Thoracic aorta (tissue), 2 donors: ENCODE results near the gene TRAF3IP1. TPM values are rescaled to one million over a fixed set of nuclear protein-coding genes. Genes with fewer than 3 reads are reported as not detected.

Experiments
- ATAC-seq: fragments of 150-250 bp; one replicate; pipeline ENCODE4 v1.8.0; 2017; ENCODE audit warnings: low read depth; ENCODE audit not compliant: insufficient number of reproducible peaks, low FRiP score
- DNase-seq: peaks from one replicate; pipeline ENCODE4 v3.0.0-alpha.2; 2020; ENCODE audit warnings: low spot score
- H3K27ac ChIP-seq, 2 donors: fragments of 200-600 bp; sonication (generic); 1 replicate in 1 of 2; 2 replicates in 1 of 2; pipeline ENCODE4 v1.5.1; 2016; ENCODE audit warnings: mild to moderate bottlenecking in 2 of 2, moderate library complexity in 2 of 2
- H3K27me3 ChIP-seq: fragments of 200-600 bp; sonication (generic); replicated peaks from 2 replicates; pipeline ENCODE4 v1.6.0; 2016; ENCODE audit warnings: mild to moderate bottlenecking; ENCODE audit not compliant: insufficient read depth
- H3K36me3 ChIP-seq: fragments of 200-600 bp; sonication (generic); one replicate; pipeline ENCODE4 v1.5.1; 2016
- H3K4me1 ChIP-seq, 2 donors: fragments of 200-600 bp; sonication (generic); 1 replicate in 1 of 2; 2 replicates in 1 of 2; pipeline versions ENCODE4 v1.5.1 to v1.6.0; 2016; ENCODE audit warnings: low read depth in 2 of 2, mild to moderate bottlenecking in 1 of 2; ENCODE audit not compliant: control insufficient read depth in 1 of 2
- H3K4me3 ChIP-seq: fragments of 200-600 bp; sonication (generic); 2 replicates; pipeline ENCODE4 v1.5.1; 2016; ENCODE audit warnings: mild to moderate bottlenecking
- H3K9me3 ChIP-seq: fragments of 200-600 bp; sonication (generic); 2 replicates; pipeline ENCODE4 v1.5.1; 2016
- total RNA-seq, 2 donors: library from RNA; depleted of rRNA; stranded (reverse); fragments of >200 nt; gene quantifications; one replicate each; pipeline versions ENCODE4 v1.1.0 to v1.2.3, GENCODE V29; 2016
- TF ChIP-seq, protein P1 (sequence below): fragments of 200-600 bp; sonication (generic); IDR thresholded peaks from one replicate; pipeline ENCODE4 v1.5.1; 2019; ENCODE audit warnings: antibody characterized with exemption

Gene TRAF3IP1
- total RNA-seq, 2 donors from 2014 or later = 19.4 to 23.7 TPM

GRCh38 chr2:238352361-238352760, 32.0 kb downstream of the TRAF3IP1 start:
- Histone ChIP-seq H3K27ac (no peak overlapping the region), H3K4me3 (no peak overlapping the region), H3K36me3 (peaks cover 21% of the 10 kb centered on the region), H3K9me3 (no peaks in the 10 kb centered on the region), H3K4me1 (no peaks in the 10 kb centered on the region), H3K27me3 (no peaks in the 10 kb centered on the region)
- no peak for ATAC-seq
- TF ChIP-seq, protein P1, sequence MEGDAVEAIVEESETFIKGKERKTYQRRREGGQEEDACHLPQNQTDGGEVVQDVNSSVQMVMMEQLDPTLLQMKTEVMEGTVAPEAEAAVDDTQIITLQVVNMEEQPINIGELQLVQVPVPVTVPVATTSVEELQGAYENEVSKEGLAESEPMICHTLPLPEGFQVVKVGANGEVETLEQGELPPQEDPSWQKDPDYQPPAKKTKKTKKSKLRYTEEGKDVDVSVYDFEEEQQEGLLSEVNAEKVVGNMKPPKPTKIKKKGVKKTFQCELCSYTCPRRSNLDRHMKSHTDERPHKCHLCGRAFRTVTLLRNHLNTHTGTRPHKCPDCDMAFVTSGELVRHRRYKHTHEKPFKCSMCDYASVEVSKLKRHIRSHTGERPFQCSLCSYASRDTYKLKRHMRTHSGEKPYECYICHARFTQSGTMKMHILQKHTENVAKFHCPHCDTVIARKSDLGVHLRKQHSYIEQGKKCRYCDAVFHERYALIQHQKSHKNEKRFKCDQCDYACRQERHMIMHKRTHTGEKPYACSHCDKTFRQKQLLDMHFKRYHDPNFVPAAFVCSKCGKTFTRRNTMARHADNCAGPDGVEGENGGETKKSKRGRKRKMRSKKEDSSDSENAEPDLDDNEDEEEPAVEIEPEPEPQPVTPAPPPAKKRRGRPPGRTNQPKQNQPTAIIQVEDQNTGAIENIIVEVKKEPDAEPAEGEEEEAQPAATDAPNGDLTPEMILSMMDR = no peak
- no peak for DNase-seq

DNA sequence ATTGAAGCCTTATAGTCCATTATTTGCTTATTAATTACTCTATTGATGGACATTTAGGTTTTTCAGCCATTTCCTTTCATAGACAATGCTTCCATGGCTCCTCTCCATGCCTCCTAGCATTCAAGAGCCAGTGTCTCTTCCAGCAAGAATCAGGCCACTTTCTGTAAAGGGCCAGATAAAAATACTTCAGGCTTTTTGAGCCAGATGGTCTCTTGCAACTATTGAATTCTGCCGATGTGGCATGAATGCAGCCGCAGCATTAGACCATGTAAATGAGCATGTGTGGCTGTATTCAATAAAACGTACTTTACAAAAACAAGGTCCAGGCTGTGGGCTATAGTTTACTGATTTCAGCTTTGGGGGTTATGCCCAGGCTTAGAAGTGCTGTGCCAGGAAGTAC, 38.5 kb downstream of the TRAF3IP1 start:
- H3K36me3 ChIP-seq = peaks cover 5% of the 10 kb centered on the region
- no peaks in the 10 kb centered on the region for H3K4me1 ChIP-seq
- H3K27me3 ChIP-seq = no peaks in the 10 kb centered on the region
- H3K9me3 ChIP-seq = no peaks in the 10 kb centered on the region
- ATAC-seq (no peak), DNase-seq (no peak)
- TF ChIP-seq, protein P1 = no peak
- H3K4me3 ChIP-seq = no peak overlapping the region
- H3K27ac ChIP-seq = no peak overlapping the region

DNA sequence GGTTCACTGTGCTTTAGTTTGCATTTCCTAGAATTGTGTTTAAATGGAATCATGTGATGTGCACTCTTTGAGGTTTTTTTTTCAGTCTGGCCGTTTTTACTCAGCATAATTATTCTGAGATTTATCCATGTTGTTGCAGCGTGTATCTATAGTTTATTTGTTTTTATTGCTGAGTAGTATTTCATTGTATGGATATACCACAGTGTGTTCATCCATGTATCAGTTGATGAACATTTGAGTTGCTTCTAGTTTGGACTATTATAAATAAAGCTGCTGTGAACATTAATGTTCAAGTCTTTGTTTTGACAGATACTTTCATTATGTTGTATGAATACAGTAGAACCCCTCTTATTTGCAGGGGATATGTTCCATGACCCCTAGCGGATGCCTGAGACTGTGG, 39.1 kb downstream of the TRAF3IP1 start:
- ATAC-seq (no peak), DNase-seq (no peak)
- H3K36me3 ChIP-seq = peaks cover 5% of the 10 kb centered on the region
- TF ChIP-seq, protein P1 = no peak
- no peaks in the 10 kb centered on the region for H3K4me1 ChIP-seq
- no peak overlapping the region for H3K27ac ChIP-seq
- no peaks in the 10 kb centered on the region for H3K9me3 ChIP-seq
- H3K27me3 ChIP-seq = no peaks in the 10 kb centered on the region
- no peak overlapping the region for H3K4me3 ChIP-seq

- H3K9me3 ChIP-seq = no peaks in the 10 kb centered on the region
- H3K27me3 ChIP-seq = no peaks in the 10 kb centered on the region
- ATAC-seq (no peak), DNase-seq (no peak)
- H3K4me3 ChIP-seq = no peak overlapping the region
- H3K27ac ChIP-seq = no peak overlapping the region
- H3K36me3 ChIP-seq = peaks cover 2% of the 10 kb centered on the region
- H3K4me1 ChIP-seq = no peaks in the 10 kb centered on the region
- TF ChIP-seq, protein P1 = no peak
Observed at GRCh38 chr2:238361877-238362276, 41.6 kb downstream of the TRAF3IP1 start.

- Histone ChIP-seq H3K4me1 (no peaks in the 10 kb centered on the region), H3K9me3 (no peaks in the 10 kb centered on the region), H3K4me3 (no peak overlapping the region), H3K27ac (no peak overlapping the region), H3K27me3 (no peaks in the 10 kb centered on the region), H3K36me3 (no peaks in the 10 kb centered on the region)
- no peak for DNase-seq
- TF ChIP-seq, protein P1 = no peak
- ATAC-seq = no peak
Observed at GRCh38 chr2:238362626-238363025, 42.3 kb downstream of the TRAF3IP1 start.
